ENCODE results near the gene COX4I2.

COX4I2 gene

GRCh38 chr20:31595654-31596411, 41.9 kb upstream of the COX4I2 start (continued):
- TF ChIP-seq ZNF398 (tag by site-specific recombination; IDR thresholded peaks at IDR 0.05) (no peak), ZNF350 (tag by site-specific recombination; IDR thresholded peaks at IDR 0.05) (no peak), ZSCAN18 (tag by site-specific recombination; IDR thresholded peaks at IDR 0.05) (no peak), HIC1 (tag by site-specific recombination; IDR thresholded peaks at IDR 0.05) (peak; percentile 24; the same call in 1 of the 2 replicates), BCL11B (tag by site-specific recombination; IDR thresholded peaks at IDR 0.05; ENCODE audit: low read depth) (no peak), ZNF48 (tag by site-specific recombination; IDR thresholded peaks at IDR 0.05) (no peak), ZBTB10 (tag by site-specific recombination; IDR thresholded peaks at IDR 0.05) (no peak), ZNF132 (tag by site-specific recombination; IDR thresholded peaks at IDR 0.05; ENCODE audit: borderline replicate concordance) (no peak), ZNF488 (tag by site-specific recombination; IDR thresholded peaks at IDR 0.05) (no peak), ZSCAN30 (tag by site-specific recombination; IDR thresholded peaks at IDR 0.05) (no peak), TSHZ1 (tag by site-specific recombination; IDR thresholded peaks at IDR 0.05; ENCODE audit: borderline replicate concordance) (no peak), ZNF658 (tag by site-specific recombination; IDR thresholded peaks at IDR 0.05) (no peak), ZNF24 (tag by site-specific recombination; IDR thresholded peaks at IDR 0.05) (no peak)
